Uterus (tissue), 2 donors: ENCODE data around the gene PRAMEF18.
"Not testable (repeated sequence)": the region's sequence is repeated elsewhere in the genome, so short reads cannot be mapped to it uniquely, and the experiment has no call there.

Experiments used
- POLR2A ChIP-seq, 2 donors: fragments of 450-650 bp; IDR thresholded peaks; one replicate each; pipeline ENCODE4 v1.6.1; 2016; ENCODE audit warnings: antibody characterized with exemption in 2 of 2, mild to moderate bottlenecking in 1 of 2, moderate library complexity in 1 of 2
- TF ChIP-seq, protein P1 (sequence below), 4 experiments: fragments of 200-600 bp in 2 of 4; fragments of 450-650 bp in 2 of 4; sonication (generic) in 2 of 4; IDR thresholded peaks; one replicate each; pipeline ENCODE4 v1.5.1; 2016 to 2019; ENCODE audit warnings: antibody characterized with exemption in 4 of 4, mild to moderate bottlenecking in 2 of 4, moderate library complexity in 1 of 4

DNA sequence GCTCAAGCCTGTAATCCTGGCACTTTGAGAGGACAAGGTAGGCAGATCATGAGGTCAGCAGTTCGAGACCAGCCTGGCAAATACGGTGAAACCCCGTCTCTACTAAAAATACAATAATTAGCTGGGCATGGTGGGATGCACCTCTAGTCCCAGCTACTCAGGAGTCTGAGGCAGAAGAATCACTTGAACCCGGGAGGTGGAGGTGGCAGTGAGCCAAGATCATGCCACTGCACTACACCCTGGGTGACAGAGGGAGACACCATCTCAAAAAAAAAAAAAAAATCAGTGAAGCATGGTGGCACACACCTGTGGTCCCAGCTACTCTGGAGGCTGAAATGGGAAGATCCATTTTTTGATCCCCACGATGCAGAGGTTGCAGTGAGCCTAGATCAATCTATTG lies 4.1 kb upstream of the PRAMEF18 start:
- TF ChIP-seq POLR2A (IDR thresholded peaks at IDR 0.05), result not testable (repeated sequence)
- TF ChIP-seq, protein P1, sequence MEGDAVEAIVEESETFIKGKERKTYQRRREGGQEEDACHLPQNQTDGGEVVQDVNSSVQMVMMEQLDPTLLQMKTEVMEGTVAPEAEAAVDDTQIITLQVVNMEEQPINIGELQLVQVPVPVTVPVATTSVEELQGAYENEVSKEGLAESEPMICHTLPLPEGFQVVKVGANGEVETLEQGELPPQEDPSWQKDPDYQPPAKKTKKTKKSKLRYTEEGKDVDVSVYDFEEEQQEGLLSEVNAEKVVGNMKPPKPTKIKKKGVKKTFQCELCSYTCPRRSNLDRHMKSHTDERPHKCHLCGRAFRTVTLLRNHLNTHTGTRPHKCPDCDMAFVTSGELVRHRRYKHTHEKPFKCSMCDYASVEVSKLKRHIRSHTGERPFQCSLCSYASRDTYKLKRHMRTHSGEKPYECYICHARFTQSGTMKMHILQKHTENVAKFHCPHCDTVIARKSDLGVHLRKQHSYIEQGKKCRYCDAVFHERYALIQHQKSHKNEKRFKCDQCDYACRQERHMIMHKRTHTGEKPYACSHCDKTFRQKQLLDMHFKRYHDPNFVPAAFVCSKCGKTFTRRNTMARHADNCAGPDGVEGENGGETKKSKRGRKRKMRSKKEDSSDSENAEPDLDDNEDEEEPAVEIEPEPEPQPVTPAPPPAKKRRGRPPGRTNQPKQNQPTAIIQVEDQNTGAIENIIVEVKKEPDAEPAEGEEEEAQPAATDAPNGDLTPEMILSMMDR (IDR thresholded peaks at IDR 0.05), result not testable (repeated sequence)
